K562 (cell line): Measurements from ENCODE around the gene PACS1. TPM values are rescaled to one million over a fixed set of nuclear protein-coding genes. Genes with fewer than 3 reads are reported as not detected.

Experiments used
- ATF1 ChIP-seq, 2 experiments: fragments of 450-650 bp in 1 of 2; IDR thresholded peaks; 2 replicates each; pipeline ENCODE4 v1.6.1; 2016; ENCODE audit warnings: missing compliant biosample characterization in 1 of 2, missing genetic modification characterization in 1 of 2
- CC2D1A ChIP-seq: fragments of 450-650 bp; IDR thresholded peaks from 2 replicates; pipeline ENCODE4 v1.6.1; 2017; ENCODE audit warnings: mild to moderate bottlenecking
- CHD2 ChIP-seq: IDR thresholded peaks from 2 replicates; pipeline ENCODE4 v1.6.1; 2011; ENCODE audit warnings: low read depth, low read length
- FOXO4 ChIP-seq: fragments of 450-650 bp; formaldehyde crosslinking; IDR thresholded peaks from 2 replicates; pipeline ENCODE4 v1.4.0; 2020; ENCODE audit warnings: mild to moderate bottlenecking, moderate library complexity
- HSF4 ChIP-seq: fragments of 250-450 bp; sonication (Bioruptor Pico); IDR thresholded peaks from 2 replicates; pipeline ENCODE4 v2.1.2; 2022; ENCODE audit warnings: mild to moderate bottlenecking, moderate library complexity, borderline replicate concordance
- ID3 ChIP-seq, 2 experiments: fragments of 250-450 bp in 1 of 2; fragments of 450-650 bp in 1 of 2; sonication (Bioruptor Pico) in 1 of 2; IDR thresholded peaks; 2 replicates each; pipeline versions ENCODE4 v1.6.1 to v1.8.0; 2016 to 2021; ENCODE audit warnings: mild to moderate bottlenecking in 2 of 2, moderate library complexity in 2 of 2, missing compliant biosample characterization in 1 of 2, missing genetic modification characterization in 1 of 2
- MCM2 ChIP-seq: fragments of 450-650 bp; IDR thresholded peaks from 2 replicates; pipeline ENCODE4 v1.6.1; 2017; ENCODE audit warnings: low read depth, mild to moderate bottlenecking
- MTF1 ChIP-seq: fragments of 250-450 bp; sonication (Bioruptor Pico); IDR thresholded peaks from 2 replicates; pipeline ENCODE4 v1.9.0; 2021; ENCODE audit warnings: moderate library complexity, mild to moderate bottlenecking, inconsistent platforms, borderline replicate concordance
- NELFE ChIP-seq: IDR thresholded peaks from 2 replicates; pipeline ENCODE4 v1.6.1; 2011; ENCODE audit warnings: mild to moderate bottlenecking; ENCODE audit not compliant: insufficient read depth, insufficient read length
- NFRKB ChIP-seq: fragments of 450-650 bp; IDR thresholded peaks from 2 replicates; pipeline ENCODE4 v1.6.1; 2016; ENCODE audit warnings: low read depth
- NR2C2 ChIP-seq, 2 experiments: fragments of 200-800 bp in 1 of 2; sonication (Bioruptor generic) in 1 of 2; sonication (generic) in 1 of 2; formaldehyde crosslinking in 1 of 2; IDR thresholded peaks; 2 replicates each; pipeline versions ENCODE4 v1.6.1 to v1.8.0; 2016 to 2022; ENCODE audit warnings: mild to moderate bottlenecking in 1 of 2, missing compliant biosample characterization in 1 of 2, missing genetic modification characterization in 1 of 2, missing genetic modification reagents in 1 of 2
- PHF20 ChIP-seq: fragments of 450-650 bp; IDR thresholded peaks from 2 replicates; pipeline ENCODE4 v1.6.1; 2018; ENCODE audit not compliant: partially characterized antibody
- POLR2B ChIP-seq: fragments of 450-650 bp; IDR thresholded peaks from 2 replicates; pipeline ENCODE4 v1.6.1; 2018; ENCODE audit warnings: low read depth; ENCODE audit not compliant: partially characterized antibody
- POLR2G ChIP-seq: fragments of 200-400 bp; formaldehyde crosslinking; IDR thresholded peaks from 2 replicates; pipeline ENCODE4 v1.6.1; 2017; ENCODE audit warnings: low read depth, mild to moderate bottlenecking, antibody characterized with exemption, low read length, moderate library complexity
- SMAD1 ChIP-seq: fragments of 150-350 bp; IDR thresholded peaks from 2 replicates; pipeline ENCODE4 v1.6.1; 2014; ENCODE audit warnings: low read length, low read depth; ENCODE audit not compliant: partially characterized antibody
- SP1 ChIP-seq: sonication (generic); formaldehyde crosslinking; IDR thresholded peaks from 2 replicates; pipeline ENCODE4 v1.8.1; 2022; ENCODE audit warnings: mild to moderate bottlenecking, missing genetic modification reagents
- SPI1 ChIP-seq: IDR thresholded peaks from 2 replicates; pipeline ENCODE4 v1.6.1; 2011; ENCODE audit warnings: low read depth, low read length, control low read depth, borderline replicate concordance
- SUPT5H ChIP-seq: fragments of 450-650 bp; IDR thresholded peaks from 2 replicates; pipeline ENCODE4 v1.6.1; 2016
- ZFX ChIP-seq: sonication (generic); formaldehyde crosslinking; IDR thresholded peaks from 2 replicates; pipeline ENCODE4 v1.8.0; 2022; ENCODE audit warnings: mild to moderate bottlenecking, missing genetic modification reagents, moderate library complexity
- ZNF165 ChIP-seq: fragments of 250-450 bp; sonication (Bioruptor Pico); IDR thresholded peaks from 2 replicates; pipeline ENCODE4 v1.4.0; 2020; ENCODE audit warnings: borderline replicate concordance
- ZNF23 ChIP-seq: fragments of 250-450 bp; sonication (Bioruptor Pico); IDR thresholded peaks from 2 replicates; pipeline ENCODE4 v1.4.0; 2020; ENCODE audit warnings: mild to moderate bottlenecking
- ZNF408 ChIP-seq: fragments of 250-450 bp; sonication (Bioruptor Pico); IDR thresholded peaks from 2 replicates; pipeline ENCODE4 v1.4.0; 2020; ENCODE audit warnings: low read depth, mild to moderate bottlenecking, moderate library complexity
- ZNF445 ChIP-seq: fragments of 250-450 bp; sonication (Bioruptor Pico); IDR thresholded peaks from 2 replicates; pipeline ENCODE4 v1.4.0; 2020; ENCODE audit warnings: low read depth, mild to moderate bottlenecking, moderate library complexity
- ZZZ3 ChIP-seq: fragments of 450-650 bp; IDR thresholded peaks from 2 replicates; pipeline ENCODE4 v1.6.1; 2016; ENCODE audit warnings: antibody characterized with exemption, mild to moderate bottlenecking, moderate library complexity
- polyA plus RNA-seq, 8 experiments: library from polyadenylated mRNA; depleted of rRNA in 4 of 8; stranded (reverse) in 5 of 8; unstranded in 3 of 8; fragments of >200 nt; fragmentation: Nextera tagmentation in 2 of 8; fragmentation: Illumina TruSeq in 1 of 8; extraction: Ambion mirVana in 2 of 8; extraction: Trizol in 1 of 8; gene quantifications; 2 replicates each; pipeline versions ENCODE4 v1.2.1 to v1.2.3, GENCODE V29; 2011 to 2014; ENCODE audit warnings: inconsistent platforms in 1 of 8, missing spikeins in 1 of 8
- total RNA-seq, 7 experiments: library from RNA; depleted of rRNA in 6 of 7; stranded (reverse); fragments of >200 nt in 6 of 7; fragmentation: Illumina TruSeq in 2 of 7; extraction: Trizol in 2 of 7; gene quantifications; 2 replicates each; pipeline versions ENCODE4 v1.2.1 to v1.2.3, GENCODE V29; 2011 to 2021; ENCODE audit warnings: low replicate concordance in 1 of 7

Gene PACS1
- total and polyA plus RNA-seq, 9 of the 15 experiments (the other 6 are each of a cell fraction or from before 2014, with no cell fraction given): 0.34 to 28.1 (median 8.5) TPM

GRCh38 chr11:66051766-66052663 lies 18.1 kb upstream of the PACS1 start, which contains the start of gene SF3B2 (continued):
- TF ChIP-seq FOXO4 (no peak), ZZZ3 (no peak), SPI1 (no peak), ID3 (CRISPR knock-in tag; IDR thresholded peaks at IDR 0.05) (no peak), ID3 (tag; IDR thresholded peaks at IDR 0.05) (peak; percentile 48; the same call in 1 of the 2 replicates), SUPT5H (peak; percentile 92), ZFX (peak; percentile 97), ZNF408 (CRISPR knock-in tag) (no peak), NR2C2 (CRISPR knock-in tag; IDR thresholded peaks at IDR 0.05) (0 out of 2 replicates have a peak, but pooled peaks have one; percentile 66), NR2C2 (tag; IDR thresholded peaks at IDR 0.05) (peak; percentile 94), PHF20 (peak; percentile 94), SP1 (CRISPR knock-in tag) (peak; percentile 89), SMAD1 (peak; percentile 40), POLR2G (peak; percentile 99), POLR2B (peak; percentile 87), CC2D1A (no peak), ATF1 (CRISPR knock-in tag; IDR thresholded peaks at IDR 0.05) (peak; percentile 82), ATF1 (tag; IDR thresholded peaks at IDR 0.05) (peak; percentile 95), ZNF23 (no peak), ZNF165 (CRISPR knock-in tag) (no peak), MTF1 (CRISPR knock-in tag) (no peak), ZNF445 (CRISPR knock-in tag) (no peak), HSF4 (CRISPR knock-in tag) (0 out of 2 replicates have a peak, but pooled peaks have one; percentile 16), NELFE (no peak), CHD2 (peak; percentile 36; the same call in 1 of the 2 replicates), MCM2 (no peak), NFRKB (peak; percentile 92)
